Keratinocyte (primary cell): ENCODE results near the gene PTPN6. TPM values are rescaled to one million over a fixed set of nuclear protein-coding genes. Genes with fewer than 3 reads are reported as not detected.
A peak's percentile ranks its signal among the peaks of the same experiment; 100 is the strongest.
"Not testable (repeated sequence)": the region's sequence is repeated elsewhere in the genome, so short reads cannot be mapped to it uniquely, and the experiment has no call there.

Experiments
- DNase-seq: peaks from one replicate; pipeline ENCODE4 v3.0.0-alpha.2; 2011; ENCODE audit warnings: low read depth, missing footprints, low spot score
- FAIRE-seq: peaks from 2 replicates; lab custom pipeline; 2011; peaks lifted over from hg19 to GRCh38; lab: Jason Lieb, UNC
- H2AFZ ChIP-seq: 2 replicates; pipeline ENCODE4 v1.6.0; 2012; ENCODE audit warnings: low read length, control low read depth, inconsistent platforms; ENCODE audit not compliant: control insufficient read depth
- H3K27ac ChIP-seq: 2 replicates; pipeline ENCODE4 v1.5.1; 2011; ENCODE audit warnings: low read length; ENCODE audit not compliant: control insufficient read depth, insufficient read depth
- H3K27me3 ChIP-seq: 3 replicates; pipeline ENCODE4 v1.6.0; 2011; ENCODE audit warnings: low read length; ENCODE audit not compliant: control insufficient read depth, insufficient read depth; ENCODE audit errors: extremely low read depth
- H3K36me3 ChIP-seq, 2 experiments: 2 replicates in 1 of 2; 3 replicates in 1 of 2; pipeline ENCODE4 v1.5.1; 2011; ENCODE audit warnings: low read length in 2 of 2, mild to moderate bottlenecking in 1 of 2; ENCODE audit not compliant: control insufficient read depth in 2 of 2, insufficient read depth in 2 of 2; ENCODE audit errors: extremely low read depth in 1 of 2
- H3K4me1 ChIP-seq: 3 replicates; pipeline ENCODE4 v1.5.1; 2011; ENCODE audit warnings: low read length; ENCODE audit not compliant: control insufficient read depth, insufficient read depth; ENCODE audit errors: extremely low read depth
- H3K4me2 ChIP-seq: 3 replicates; pipeline ENCODE4 v1.6.0; 2011; ENCODE audit warnings: low read depth, low read length; ENCODE audit not compliant: control insufficient read depth, insufficient read depth; ENCODE audit errors: extremely low read depth
- H3K4me3 ChIP-seq, 3 experiments: fragments of 200-600 bp in 1 of 3; sonication (generic) in 1 of 3; 2 replicates in 2 of 3; 3 replicates in 1 of 3; pipeline ENCODE4 v1.5.1; 2011 to 2016; ENCODE audit warnings: low read length in 3 of 3, mild to moderate bottlenecking in 3 of 3, control low read depth in 2 of 3, inconsistent platforms in 1 of 3, low read depth in 1 of 3, mixed read lengths in 1 of 3, mixed run types in 1 of 3, moderate library complexity in 1 of 3; ENCODE audit not compliant: control insufficient read depth in 2 of 3, insufficient read depth in 2 of 3; ENCODE audit errors: extremely low read depth in 1 of 3
- H3K79me2 ChIP-seq: 2 replicates; pipeline ENCODE4 v1.6.0; 2012; ENCODE audit warnings: low read length; ENCODE audit not compliant: control insufficient read depth, insufficient read depth
- H3K9ac ChIP-seq: 3 replicates; pipeline ENCODE4 v1.6.0; 2011; ENCODE audit warnings: low read length; ENCODE audit not compliant: control insufficient read depth, insufficient read depth; ENCODE audit errors: extremely low read depth
- H3K9me1 ChIP-seq: 3 replicates; pipeline ENCODE4 v1.6.0; 2011; ENCODE audit warnings: low read length; ENCODE audit not compliant: control insufficient read depth, insufficient read depth; ENCODE audit errors: extremely low read depth
- H3K9me3 ChIP-seq: 2 replicates; pipeline ENCODE4 v1.5.1; 2012; ENCODE audit warnings: low read depth, low read length; ENCODE audit not compliant: control insufficient read depth
- H4K20me1 ChIP-seq: 3 replicates; pipeline ENCODE4 v1.6.0; 2011; ENCODE audit warnings: low read length; ENCODE audit not compliant: control insufficient read depth, insufficient read depth; ENCODE audit errors: extremely low read depth
- CTCF ChIP-seq, 3 experiments: IDR thresholded peaks in 1 of 3; conservative IDR thresholded peaks in 1 of 3; optimal IDR thresholded peaks in 1 of 3; 2 replicates in 2 of 3; 3 replicates in 1 of 3; pipeline versions ENCODE3 to v1.5.1; 2011; ENCODE audit warnings: low read length in 3 of 3, mild to moderate bottlenecking in 3 of 3, moderate library complexity in 2 of 3, control low read depth in 1 of 3, inconsistent platforms in 1 of 3; ENCODE audit not compliant: insufficient read depth in 2 of 3; ENCODE audit errors: extremely low read depth in 1 of 3
- EZH2 ChIP-seq: IDR thresholded peaks from one replicate; pipeline ENCODE4 v1.6.1; 2012; ENCODE audit warnings: inconsistent platforms, mild to moderate bottlenecking, low read length, moderate library complexity
- dilution Hi-C: fragments of 300-500 bp; cut with MboI; formaldehyde crosslinking; loops from one replicate; pipeline ENCODE4 v1.7.0; 2020; ENCODE audit warnings: low sequenced_read_pairs; ENCODE audit not compliant: extremely low pct_ligation_motif_present
- polyA plus RNA-seq, 5 experiments: library from polyadenylated mRNA; depleted of rRNA in 3 of 5; stranded (reverse) in 3 of 5; stranded (forward) in 1 of 5; unstranded in 1 of 5; fragments of >200 nt; gene quantifications; 1 replicate in 1 of 5; 2 replicates in 3 of 5; 3 replicates in 1 of 5; pipeline versions ENCODE4 v1.2.1 to v1.2.3, GENCODE V29; 2011 to 2012; ENCODE audit warnings: missing spikeins in 2 of 5, low read depth in 1 of 5, low replicate concordance in 1 of 5

The PTPN6 gene
- polyA plus RNA-seq, 1 donor (not counting 4 experiments of a cell fraction or from before 2014, with no cell fraction given) = 18.7 TPM

GRCh38 chr12:6905414-6906040 is 45.6 kb upstream of the PTPN6 start:
- no peaks in the 10 kb centered on the region for H3K79me2 ChIP-seq
- DNase-seq = no peak
- no peak for FAIRE-seq
- no peaks in the 10 kb centered on the region for H3K36me3 ChIP-seq
- H3K4me2 ChIP-seq = peak overlapping the region; percentile 96
- TF ChIP-seq EZH2 = no peak
- TF ChIP-seq CTCF (optimal IDR thresholded peaks at IDR 0.05 in 1 of 3, IDR thresholded peaks at IDR 0.05 in 1 of 3, conservative IDR thresholded peaks at IDR 0.05 in 1 of 3; ENCODE audit: extremely low read depth in 1 of 3, insufficient read depth in 2 of 3, low read length in 3 of 3) = no peak
- H3K9me1 ChIP-seq = no peaks in the 10 kb centered on the region
- H3K9me3 ChIP-seq = no peaks in the 10 kb centered on the region
- H3K4me3 ChIP-seq = peak overlapping the region; percentile 66 to 99 (median 98)
- no peaks in the 10 kb centered on the region for H3K27me3 ChIP-seq
- peaks cover 13% of the 10 kb centered on the region for H3K4me1 ChIP-seq
- no peak overlapping the region for H3K27ac ChIP-seq
- dilution Hi-C loops = no loop called here
- H4K20me1 ChIP-seq = no peaks in the 10 kb centered on the region
- H3K9ac ChIP-seq = peak overlapping the region; percentile 91
- H2AFZ ChIP-seq = peak overlapping the region; percentile 99

- H3K36me3 ChIP-seq, DNase-seq, H3K4me2 ChIP-seq, H3K27me3 ChIP-seq, H3K9me1 ChIP-seq, FAIRE-seq, H3K9me3 ChIP-seq, H3K27ac ChIP-seq, H4K20me1 ChIP-seq, H2AFZ ChIP-seq, H3K79me2 ChIP-seq, H3K4me3 ChIP-seq, dilution Hi-C loops, H3K9ac ChIP-seq: not testable (repeated sequence)
- peaks cover 13% of the 10 kb centered on the region for H3K4me1 ChIP-seq
These were observed 43.0 kb upstream of the PTPN6 start for GRCh38 chr12:6908141-6908540.
